HepG2 (cell line): ENCODE data around the gene TLR9. TPM values are rescaled to one million over a fixed set of nuclear protein-coding genes. Genes with fewer than 3 reads are reported as not detected.

ENCODE experiments used
- ATAC-seq: fragments of 200-7000 bp; cut with Tn5 transposase; 3 replicates; pipeline ENCODE4 v1.9.1; 2020; ENCODE audit warnings: mild to moderate bottlenecking, moderate library complexity
- BruUV-seq: library from RNA; stranded (reverse); fragments of 400-500 nt; replicated peaks from 2 replicates; lab custom pipeline; 2021; lab: Mats Ljungman, UMichigan
- CTCF ChIA-PET: fragments of 300-600 bp; formaldehyde crosslinking; extraction: SDS; loops from one replicate; lab custom pipeline; 2021; ENCODE audit warnings: low total read pairs, inconsistent platforms, low intra/inter-chr PET ratio; lab: Yijun Ruan, JAX
- POLR2A ChIA-PET: fragments of 350-600 bp; sonication (Branson Sonifier 250); formaldehyde crosslinking; loops from one replicate; lab custom pipeline; 2020; ENCODE audit warnings: antibody characterized with exemption, inconsistent platforms; lab: Yijun Ruan, JAX
- DNase-seq: peaks from one replicate; pipeline ENCODE4 v3.0.0-alpha.2; 2015; ENCODE audit warnings: low spot score
- FAIRE-seq: peaks from 3 replicates; lab custom pipeline; 2011; peaks lifted over from hg19 to GRCh38; lab: Jason Lieb, UNC
- H2AFZ ChIP-seq: one replicate; pipeline ENCODE4 v1.6.1; 2011; ENCODE audit warnings: low read length, inconsistent platforms
- H3K27ac ChIP-seq: fragments of 300-600 bp; 3 replicates; pipeline ENCODE4 v1.8.0; 2011; ENCODE audit warnings: mixed run types, mild to moderate bottlenecking, mixed read lengths, low read length, inconsistent platforms; ENCODE audit not compliant: insufficient read depth; ENCODE audit errors: extremely low read length
- H3K27me3 ChIP-seq, 2 experiments: fragments of 200-600 bp in 1 of 2; 2 replicates in 1 of 2; 3 replicates in 1 of 2; pipeline versions ENCODE4 v1.6.0 to v1.8.0; 2011; ENCODE audit warnings: low read length in 2 of 2, mild to moderate bottlenecking in 2 of 2, moderate library complexity in 2 of 2, inconsistent platforms in 1 of 2; ENCODE audit not compliant: insufficient read depth in 2 of 2, control insufficient read depth in 1 of 2
- H3K36me3 ChIP-seq, 2 experiments: fragments of 200-600 bp in 1 of 2; replicated peaks in 1 of 2; 2 replicates in 1 of 2; 3 replicates in 1 of 2; pipeline versions ENCODE4 v1.5.1 to v1.8.0; 2011; ENCODE audit warnings: low read length in 2 of 2, inconsistent platforms in 1 of 2; ENCODE audit not compliant: insufficient read depth in 2 of 2, control insufficient read depth in 1 of 2
- H3K4me1 ChIP-seq: 2 replicates; pipeline ENCODE4 v1.5.1; 2012; ENCODE audit warnings: low read length, inconsistent platforms; ENCODE audit not compliant: insufficient read depth
- H3K4me2 ChIP-seq: 2 replicates; pipeline ENCODE4 v1.6.0; 2011; ENCODE audit warnings: low read depth, low read length, inconsistent platforms
- H3K4me3 ChIP-seq, 3 experiments: fragments of 200-600 bp in 1 of 3; sonication (generic), shearing (Covaris generic) in 1 of 3; replicated peaks in 1 of 3; 2 replicates each; pipeline ENCODE4 v1.5.1; 2011 to 2016; ENCODE audit warnings: low read length in 3 of 3, inconsistent platforms in 2 of 3, low read depth in 2 of 3, mild to moderate bottlenecking in 2 of 3, control low read depth in 1 of 3, mixed read lengths in 1 of 3; ENCODE audit not compliant: insufficient read depth in 1 of 3
- H3K79me2 ChIP-seq: one replicate; pipeline ENCODE4 v1.6.1; 2011; ENCODE audit warnings: low read length, inconsistent platforms; ENCODE audit not compliant: insufficient read depth
- H3K9ac ChIP-seq: 2 replicates; pipeline ENCODE4 v1.6.0; 2011; ENCODE audit warnings: mild to moderate bottlenecking, low read depth, low read length, inconsistent platforms; ENCODE audit not compliant: insufficient read depth
- H3K9me3 ChIP-seq: 2 replicates; pipeline ENCODE4 v1.5.1; 2012; ENCODE audit warnings: mild to moderate bottlenecking, low read length
- H4K20me1 ChIP-seq: 2 replicates; pipeline ENCODE4 v1.6.0; 2011; ENCODE audit warnings: inconsistent platforms, mild to moderate bottlenecking, low read length, moderate library complexity; ENCODE audit not compliant: insufficient read depth
- NFKBIZ ChIP-seq: IDR thresholded peaks from 2 replicates; pipeline ENCODE4 v1.6.1; 2018; ENCODE audit warnings: missing genetic modification reagents, missing compliant biosample characterization
- ZNF44 ChIP-seq: sonication (generic); formaldehyde crosslinking; IDR thresholded peaks from 2 replicates; pipeline ENCODE4 v1.5.1; 2020; ENCODE audit warnings: mild to moderate bottlenecking, missing genetic modification reagents
- WGBS: methylation state at CpG from one replicate; pipeline ENCODE4 v1.1.6; 2017; ENCODE audit warnings: low lambda C conversion rate; 5-methylcytosine and 5-hydroxymethylcytosine counted together
- in situ Hi-C: cut with HindIII; loops from 2 replicates; pipeline ENCODE4 v1.10.0; 2017; ENCODE audit warnings: low pct_unique_long_range_greater_than_20kb; ENCODE audit not compliant: extremely low pct_ligation_motif_present
- intact Hi-C: fragments of 100-400 bp; cut with micrococcal nuclease; formaldehyde crosslinking; loops from one replicate; pipeline ENCODE4 v1.10.0; 2022; ENCODE audit not compliant: unreplicated experiment
- polyA plus RNA-seq, 8 experiments: library from polyadenylated mRNA; depleted of rRNA in 3 of 8; stranded (reverse) in 7 of 8; unstranded in 1 of 8; fragments of >200 nt; fragmentation: Illumina TruSeq in 4 of 8; extraction: Trizol in 4 of 8; gene quantifications; 2 replicates each; pipeline versions ENCODE4 v1.2.1 to v1.2.3, GENCODE V29; 2011 to 2016; ENCODE audit warnings: low read depth in 4 of 8, missing spikeins in 1 of 8, mixed read lengths in 1 of 8; ENCODE audit not compliant: insufficient read depth in 1 of 8
- total RNA-seq, 5 experiments: library from RNA; depleted of rRNA; stranded (reverse); fragments of >200 nt; fragmentation: Illumina TruSeq; extraction: Trizol; gene quantifications; 2 replicates each; pipeline ENCODE4 v1.2.3, GENCODE V29; 2016; ENCODE audit warnings: low read depth in 1 of 5
- TF ChIP-seq, protein P1 (sequence below): sonication (generic); formaldehyde crosslinking; IDR thresholded peaks from 2 replicates; pipeline ENCODE4 v1.8.0; 2022; ENCODE audit warnings: low read depth, missing genetic modification reagents
- TF ChIP-seq, protein P2 (sequence below): sonication (generic); formaldehyde crosslinking; IDR thresholded peaks from 2 replicates; pipeline ENCODE4 v1.5.0; 2020; ENCODE audit warnings: missing genetic modification reagents
- TF ChIP-seq, protein P3 (sequence below): sonication (generic); formaldehyde crosslinking; IDR thresholded peaks from 2 replicates; pipeline ENCODE4; 2020; ENCODE audit warnings: missing genetic modification reagents, mild to moderate bottlenecking, borderline replicate concordance

TLR9 gene
- total and polyA plus RNA-seq, 2 of the 13 experiments (the other 11 are each of a cell fraction or from before 2014, with no cell fraction given), result not detected

GRCh38 chr3:52246264-52246620 is 20.8 kb upstream of the TLR9 start:
- DNase-seq, result no peak
- intact Hi-C loops (no loop called here), in situ Hi-C loops (no loop called here)
- H3K27me3 ChIP-seq, result no peaks in the 10 kb centered on the region
- no peaks in the 10 kb centered on the region; a peak in 1 of 5 replicates for H3K36me3 ChIP-seq
- no peaks in the 10 kb centered on the region for H3K9me3 ChIP-seq
- ChIA-PET CTCF (no interaction called here), POLR2A (interaction anchor here (1.2 to 1.8 kb wide), 6 partner anchors 9 to 43 kb away, joined by 3 to 18 read pairs (median 6); partner anchors contain the start of genes GLYCTK and WDR82)
- peaks cover 38% of the 10 kb centered on the region for H3K4me1 ChIP-seq
- H3K27ac ChIP-seq, result no peak overlapping the region
- H4K20me1 ChIP-seq, result no peaks in the 10 kb centered on the region
- no peaks in the 10 kb centered on the region for H3K79me2 ChIP-seq
- no peak overlapping the region for H2AFZ ChIP-seq
- H3K9ac ChIP-seq, result peak overlapping the region; percentile 53; the same call in 1 of the 2 replicates
- no peak for FAIRE-seq
- 77% methylated on average over 4 of the region's 8 CpGs for WGBS
- BruUV-seq, result no TSS peak
- peak; percentile 16 for ATAC-seq
- peak overlapping the region; percentile 76 for H3K4me2 ChIP-seq
- TF ChIP-seq, protein P1, sequence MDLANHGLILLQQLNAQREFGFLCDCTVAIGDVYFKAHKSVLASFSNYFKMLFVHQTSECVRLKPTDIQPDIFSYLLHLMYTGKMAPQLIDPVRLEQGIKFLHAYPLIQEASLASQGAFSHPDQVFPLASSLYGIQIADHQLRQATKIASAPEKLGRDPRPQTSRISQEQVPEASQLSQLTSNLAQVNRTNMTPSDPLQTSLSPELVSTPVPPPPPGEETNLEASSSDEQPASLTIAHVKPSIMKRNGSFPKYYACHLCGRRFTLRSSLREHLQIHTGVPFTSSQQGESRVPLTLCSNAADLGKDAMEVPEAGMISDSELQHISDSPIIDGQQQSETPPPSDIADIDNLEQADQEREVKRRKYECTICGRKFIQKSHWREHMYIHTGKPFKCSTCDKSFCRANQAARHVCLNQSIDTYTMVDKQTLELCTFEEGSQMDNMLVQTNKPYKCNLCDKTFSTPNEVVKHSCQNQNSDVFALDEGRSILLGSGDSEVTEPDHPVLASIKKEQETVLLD (CRISPR knock-in tag), result peak; percentile 7; the same call in 1 of the 2 replicates
- 0 out of 2 replicates have a peak, but pooled peaks have one; percentile 5 for TF ChIP-seq NFKBIZ (CRISPR knock-in tag)
- 0 out of 2 replicates have a peak, but pooled peaks have one; percentile 61 for TF ChIP-seq ZNF44
- TF ChIP-seq, protein P2, sequence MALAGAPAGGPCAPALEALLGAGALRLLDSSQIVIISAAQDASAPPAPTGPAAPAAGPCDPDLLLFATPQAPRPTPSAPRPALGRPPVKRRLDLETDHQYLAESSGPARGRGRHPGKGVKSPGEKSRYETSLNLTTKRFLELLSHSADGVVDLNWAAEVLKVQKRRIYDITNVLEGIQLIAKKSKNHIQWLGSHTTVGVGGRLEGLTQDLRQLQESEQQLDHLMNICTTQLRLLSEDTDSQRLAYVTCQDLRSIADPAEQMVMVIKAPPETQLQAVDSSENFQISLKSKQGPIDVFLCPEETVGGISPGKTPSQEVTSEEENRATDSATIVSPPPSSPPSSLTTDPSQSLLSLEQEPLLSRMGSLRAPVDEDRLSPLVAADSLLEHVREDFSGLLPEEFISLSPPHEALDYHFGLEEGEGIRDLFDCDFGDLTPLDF (CRISPR knock-in tag), result no peak
- TF ChIP-seq, protein P3, sequence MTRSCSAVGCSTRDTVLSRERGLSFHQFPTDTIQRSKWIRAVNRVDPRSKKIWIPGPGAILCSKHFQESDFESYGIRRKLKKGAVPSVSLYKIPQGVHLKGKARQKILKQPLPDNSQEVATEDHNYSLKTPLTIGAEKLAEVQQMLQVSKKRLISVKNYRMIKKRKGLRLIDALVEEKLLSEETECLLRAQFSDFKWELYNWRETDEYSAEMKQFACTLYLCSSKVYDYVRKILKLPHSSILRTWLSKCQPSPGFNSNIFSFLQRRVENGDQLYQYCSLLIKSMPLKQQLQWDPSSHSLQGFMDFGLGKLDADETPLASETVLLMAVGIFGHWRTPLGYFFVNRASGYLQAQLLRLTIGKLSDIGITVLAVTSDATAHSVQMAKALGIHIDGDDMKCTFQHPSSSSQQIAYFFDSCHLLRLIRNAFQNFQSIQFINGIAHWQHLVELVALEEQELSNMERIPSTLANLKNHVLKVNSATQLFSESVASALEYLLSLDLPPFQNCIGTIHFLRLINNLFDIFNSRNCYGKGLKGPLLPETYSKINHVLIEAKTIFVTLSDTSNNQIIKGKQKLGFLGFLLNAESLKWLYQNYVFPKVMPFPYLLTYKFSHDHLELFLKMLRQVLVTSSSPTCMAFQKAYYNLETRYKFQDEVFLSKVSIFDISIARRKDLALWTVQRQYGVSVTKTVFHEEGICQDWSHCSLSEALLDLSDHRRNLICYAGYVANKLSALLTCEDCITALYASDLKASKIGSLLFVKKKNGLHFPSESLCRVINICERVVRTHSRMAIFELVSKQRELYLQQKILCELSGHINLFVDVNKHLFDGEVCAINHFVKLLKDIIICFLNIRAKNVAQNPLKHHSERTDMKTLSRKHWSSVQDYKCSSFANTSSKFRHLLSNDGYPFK (CRISPR knock-in tag), result peak; percentile 25; the same call in 1 of the 2 replicates
- peak overlapping the region; percentile 44 to 62 (median 49); a peak in 4 of 6 replicates for H3K4me3 ChIP-seq
